Endodermal cell (in vitro differentiated cells): ENCODE measurements around the gene CUL7. TPM values are rescaled to one million over a fixed set of nuclear protein-coding genes. Genes with fewer than 3 reads are reported as not detected.
A peak's percentile ranks its signal among the peaks of the same experiment; 100 is the strongest.

Source experiments
- DNase-seq: peaks from one replicate; pipeline ENCODE4 v3.0.0-alpha.2; 2017
- H3K27ac ChIP-seq: 2 replicates; pipeline ENCODE4 v1.5.1; 2013; ENCODE audit warnings: mild to moderate bottlenecking, low read depth, low read length, moderate library complexity
- H3K27me3 ChIP-seq: 2 replicates; pipeline ENCODE4 v1.6.1; 2013; ENCODE audit warnings: mild to moderate bottlenecking, low read length, moderate library complexity; ENCODE audit not compliant: insufficient read depth, control insufficient read depth, poor library complexity, severe bottlenecking
- H3K36me3 ChIP-seq: 2 replicates; pipeline ENCODE4 v1.7.0; 2013; ENCODE audit warnings: mild to moderate bottlenecking, low read length, moderate library complexity; ENCODE audit not compliant: control insufficient read depth, insufficient read depth
- H3K4me1 ChIP-seq: one replicate; pipeline ENCODE4 v1.7.0; 2013; ENCODE audit warnings: low read length; ENCODE audit not compliant: control insufficient read depth, insufficient read depth
- H3K4me3 ChIP-seq: 2 replicates; pipeline ENCODE4 v1.5.1; 2013; ENCODE audit warnings: mild to moderate bottlenecking, low read length, moderate library complexity
- H3K9ac ChIP-seq: 2 replicates; pipeline ENCODE4 v1.6.1; 2013; ENCODE audit warnings: mild to moderate bottlenecking, low read length, moderate library complexity; ENCODE audit not compliant: poor library complexity, severe bottlenecking; ENCODE audit errors: extremely low read depth
- H3K9me3 ChIP-seq: 2 replicates; pipeline ENCODE4 v1.6.1; 2013; ENCODE audit warnings: mild to moderate bottlenecking, low read length, moderate library complexity; ENCODE audit not compliant: control insufficient read depth
- H3K27ac Mint-ChIP-seq: 2 replicates; pipeline ENCODE4 v1.8.0; 2020; ENCODE audit warnings: mixed read lengths
- H3K27me3 Mint-ChIP-seq: 2 replicates; pipeline ENCODE4 v1.8.0; 2021; ENCODE audit warnings: mild to moderate bottlenecking, mixed read lengths; ENCODE audit not compliant: insufficient read depth
- H3K36me3 Mint-ChIP-seq: 2 replicates; pipeline ENCODE4 v1.8.0; 2020; ENCODE audit warnings: low read depth, mixed read lengths
- H3K4me1 Mint-ChIP-seq: 2 replicates; pipeline ENCODE4 v1.8.0; 2020; ENCODE audit warnings: mixed read lengths
- H3K4me3 Mint-ChIP-seq: 2 replicates; pipeline ENCODE4 v1.8.0; 2020; ENCODE audit warnings: mild to moderate bottlenecking, moderate library complexity, mixed read lengths
- H3K9me3 Mint-ChIP-seq: 2 replicates; pipeline ENCODE4 v1.8.0; 2020; ENCODE audit warnings: mild to moderate bottlenecking, mixed read lengths
- CTCF ChIP-seq: fragments of 200-600 bp; sonication (generic); conservative IDR thresholded peaks from 2 replicates; pipeline ENCODE4 v1.5.0; 2021; ENCODE audit warnings: antibody characterized with exemption, mild to moderate bottlenecking
- WGBS, 2 experiments: methylation state at CpG; one replicate each; pipeline versions ENCODE4 v1.1.5 to v1.1.7; 2013; ENCODE audit warnings: missing lambda C conversion rate in 2 of 2, mixed read lengths in 1 of 2; ENCODE audit not compliant: insufficient coverage in 1 of 2, insufficient read length in 1 of 2; 5-methylcytosine and 5-hydroxymethylcytosine counted together
- total RNA-seq, 2 donors: library from RNA; stranded (reverse); fragmentation: NEBNext Ultra II Directional in 1 of 2; extraction: Animal tissue kit (Norgen Biotek cat#: 25700) in 1 of 2; gene quantifications; 2 replicates in 1 of 2; 3 replicates in 1 of 2; pipeline ENCODE4 v1.2.1, GENCODE V29; 2021

CUL7 gene
- total RNA-seq, 2 donors from 2014 or later, result 39.0 to 51.7 TPM

GRCh38 chr6:43091020-43091419 is 37.4 kb upstream of the CUL7 start:
- H3K27ac Mint-ChIP-seq, result peak overlapping the region; percentile 96
- H3K4me3 Mint-ChIP-seq, result peak overlapping the region; percentile 36
- Histone ChIP-seq H3K36me3 (no peaks in the 10 kb centered on the region), H3K27me3 (no peaks in the 10 kb centered on the region), H3K27ac (peak overlapping the region; percentile 74), H3K4me1 (peaks cover 13% of the 10 kb centered on the region), H3K4me3 (no peak overlapping the region), H3K9me3 (no peaks in the 10 kb centered on the region), H3K9ac (no peak overlapping the region)
- H3K36me3 Mint-ChIP-seq, result peaks cover 3% of the 10 kb centered on the region
- no peaks in the 10 kb centered on the region for H3K9me3 Mint-ChIP-seq
- WGBS, 2 experiments, result 75 to 84% methylated on average over 1 to 5 of the region's 5 CpGs
- peaks cover 57% of the 10 kb centered on the region for H3K4me1 Mint-ChIP-seq
- no peaks in the 10 kb centered on the region for H3K27me3 Mint-ChIP-seq
- DNase-seq, result no peak
- TF ChIP-seq CTCF, result no peak

- TF ChIP-seq CTCF, result no peak
- H3K9ac ChIP-seq, result no peak overlapping the region
- H3K4me1 ChIP-seq, result peaks cover 13% of the 10 kb centered on the region
These were observed 36.9 kb upstream of the CUL7 start for GRCh38 chr6:43090559-43090956.

GRCh38 chr6:43089874-43090558 is 36.4 kb upstream of the CUL7 start:
- no peaks in the 10 kb centered on the region for H3K9me3 ChIP-seq
- Mint-ChIP-seq H3K4me3 (peak overlapping the region; percentile 36), H3K27me3 (no peaks in the 10 kb centered on the region), H3K36me3 (peaks cover 3% of the 10 kb centered on the region), H3K4me1 (peaks cover 48% of the 10 kb centered on the region), H3K27ac (peak overlapping the region; percentile 96), H3K9me3 (no peaks in the 10 kb centered on the region)
- H3K9ac ChIP-seq, result no peak overlapping the region
- peak overlapping the region; percentile 56 for H3K4me3 ChIP-seq
- H3K27me3 ChIP-seq, result no peaks in the 10 kb centered on the region
- DNase-seq, result peak; percentile 75
- H3K27ac ChIP-seq, result peak overlapping the region; percentile 74
- no peaks in the 10 kb centered on the region for H3K36me3 ChIP-seq
- H3K4me1 ChIP-seq, result peaks cover 13% of the 10 kb centered on the region
- no peak for TF ChIP-seq CTCF
- WGBS, 2 experiments, result 38 to 43% methylated on average over 5 to 8 of the region's 8 CpGs

More at GRCh38 chr6:43090559-43090956, 36.9 kb upstream of the CUL7 start:
- H3K27me3 ChIP-seq, result no peaks in the 10 kb centered on the region
- peak overlapping the region; percentile 74 for H3K27ac ChIP-seq
- WGBS, 2 experiments, result 43% methylated on average over 2 of the region's 2 CpGs; no CpG with 5 or more reads in 1 of the 2 experiments
- Mint-ChIP-seq H3K4me1 (peaks cover 52% of the 10 kb centered on the region), H3K36me3 (peaks cover 3% of the 10 kb centered on the region), H3K4me3 (peak overlapping the region; percentile 36), H3K9me3 (no peaks in the 10 kb centered on the region), H3K27me3 (no peaks in the 10 kb centered on the region), H3K27ac (peak overlapping the region; percentile 96)
- H3K4me3 ChIP-seq, result peak overlapping the region; percentile 16
- no peaks in the 10 kb centered on the region for H3K9me3 ChIP-seq
- no peaks in the 10 kb centered on the region for H3K36me3 ChIP-seq
- DNase-seq, result peak; percentile 78
